ENCODE data around the gene UGT2A3.
"Not testable (repeated sequence)": the region's sequence is repeated elsewhere in the genome, so short reads cannot be mapped to it uniquely, and the experiment has no call there.

The UGT2A3 gene

GRCh38 chr4:68951078-68951805 lies at the start of gene UGT2A3:
TSS of gene UGT2A3 (minus strand) at chr4:68951804. CDS start at chr4:68951760, 44 bp downstream.
- DNase-seq (ENCODE audit: low spot score), result no peak

- no peak for DNase-seq (ENCODE audit: low spot score)
Measured at GRCh38 chr4:68997040-68997439, 45.4 kb upstream of the UGT2A3 start.

GRCh38 chr4:68995292-68995691 lies 43.7 kb upstream of the UGT2A3 start:
- no peak for DNase-seq (ENCODE audit: low spot score)

GRCh38 chr4:68987007-68987406 lies 35.4 kb upstream of the UGT2A3 start:
- DNase-seq (ENCODE audit: low spot score), result no peak

GRCh38 chr4:68985442-68985841 lies 33.8 kb upstream of the UGT2A3 start:
- DNase-seq (ENCODE audit: low spot score), result no peak

- DNase-seq (ENCODE audit: low spot score), result no peak
Measured at GRCh38 chr4:68984947-68985346, 33.3 kb upstream of the UGT2A3 start.

- no peak for DNase-seq (ENCODE audit: low spot score)
Measured at GRCh38 chr4:68963374-68963773, 11.8 kb upstream of the UGT2A3 start.

- DNase-seq (ENCODE audit: low spot score), result no peak
Measured at GRCh38 chr4:68962868-68963267, 11.3 kb upstream of the UGT2A3 start.

- no peak for DNase-seq (ENCODE audit: low spot score)
Measured at GRCh38 chr4:68960294-68961163, 8.9 kb upstream of the UGT2A3 start.

- not testable (repeated sequence) for DNase-seq (ENCODE audit: low spot score)
Measured at GRCh38 chr4:68959085-68959484, 7.5 kb upstream of the UGT2A3 start.

- DNase-seq (ENCODE audit: low spot score), result no peak
Measured at GRCh38 chr4:68954126-68954525, 2.5 kb upstream of the UGT2A3 start.

- DNase-seq (ENCODE audit: low spot score), result no peak
Measured at GRCh38 chr4:68953056-68953596, 1.5 kb upstream of the UGT2A3 start.

GRCh38 chr4:68951806-68952585 lies 392 bp upstream of the UGT2A3 start:
- no peak for DNase-seq (ENCODE audit: low spot score)

- no peak for DNase-seq (ENCODE audit: low spot score)
Measured at GRCh38 chr4:68950033-68950432, 1.6 kb downstream of the UGT2A3 start.

GRCh38 chr4:68948985-68949384 lies 2.6 kb downstream of the UGT2A3 start:
- DNase-seq (ENCODE audit: low spot score), result no peak

- DNase-seq (ENCODE audit: low spot score), result no peak
Measured at GRCh38 chr4:68948044-68948743, 3.4 kb downstream of the UGT2A3 start.

GRCh38 chr4:68929076-68929737 lies 22.4 kb downstream of the UGT2A3 start:
- DNase-seq (ENCODE audit: low spot score), result no peak

- no peak for DNase-seq (ENCODE audit: low spot score)
Measured at GRCh38 chr4:68927165-68927564, 24.4 kb downstream of the UGT2A3 start.

GRCh38 chr4:68922202-68922601 lies 29.4 kb downstream of the UGT2A3 start:
- not testable (repeated sequence) for DNase-seq (ENCODE audit: low spot score)

GRCh38 chr4:68921051-68921450 lies 30.6 kb downstream of the UGT2A3 start:
- DNase-seq (ENCODE audit: low spot score), result no peak

GRCh38 chr4:68917016-68917415 lies 34.6 kb downstream of the UGT2A3 start:
- no peak for DNase-seq (ENCODE audit: low spot score)

Measured in CD4-positive, alpha-beta T cell treated with Interleukin-2 at 100 ng/mL for 4 hours (primary cell).